Kidney epithelial cell (primary cell): ENCODE data around the gene VPS18. TPM values are rescaled to one million over a fixed set of nuclear protein-coding genes. Genes with fewer than 3 reads are reported as not detected.

Source experiments
- DNase-seq: peaks from one replicate; pipeline ENCODE4 v3.0.0-alpha.2; 2010; ENCODE audit warnings: low read depth
- H3K27me3 ChIP-seq: 2 replicates; pipeline ENCODE4 v1.6.0; 2011; ENCODE audit warnings: low read length; ENCODE audit not compliant: control insufficient read depth, insufficient read depth
- H3K36me3 ChIP-seq: 2 replicates; pipeline ENCODE4 v1.5.1; 2011; ENCODE audit warnings: low read length; ENCODE audit not compliant: control insufficient read depth, insufficient read depth
- H3K4me3 ChIP-seq: 2 replicates; pipeline ENCODE4 v1.5.1; 2011; ENCODE audit warnings: low read depth, mild to moderate bottlenecking, control low read depth, low read length
- total RNA-seq: library from RNA; depleted of rRNA; stranded (reverse); fragments of >200 nt; gene quantifications from 2 replicates; pipeline ENCODE4 v1.2.3, GENCODE V29; 2015
- TF ChIP-seq, protein P1 (sequence below): IDR thresholded peaks from 2 replicates; pipeline ENCODE4 v1.5.1; 2011; ENCODE audit warnings: mild to moderate bottlenecking, moderate library complexity, low read length, control low read depth, inconsistent platforms; ENCODE audit not compliant: insufficient read depth, poor library complexity, severe bottlenecking

VPS18 gene
- total RNA-seq, 1 donor from 2014 or later: 66.0 TPM

- no peak for DNase-seq
- Histone ChIP-seq H3K36me3 (peaks cover 13% of the 10 kb centered on the region), H3K4me3 (no peak overlapping the region), H3K27me3 (no peaks in the 10 kb centered on the region)
- TF ChIP-seq, protein P1, sequence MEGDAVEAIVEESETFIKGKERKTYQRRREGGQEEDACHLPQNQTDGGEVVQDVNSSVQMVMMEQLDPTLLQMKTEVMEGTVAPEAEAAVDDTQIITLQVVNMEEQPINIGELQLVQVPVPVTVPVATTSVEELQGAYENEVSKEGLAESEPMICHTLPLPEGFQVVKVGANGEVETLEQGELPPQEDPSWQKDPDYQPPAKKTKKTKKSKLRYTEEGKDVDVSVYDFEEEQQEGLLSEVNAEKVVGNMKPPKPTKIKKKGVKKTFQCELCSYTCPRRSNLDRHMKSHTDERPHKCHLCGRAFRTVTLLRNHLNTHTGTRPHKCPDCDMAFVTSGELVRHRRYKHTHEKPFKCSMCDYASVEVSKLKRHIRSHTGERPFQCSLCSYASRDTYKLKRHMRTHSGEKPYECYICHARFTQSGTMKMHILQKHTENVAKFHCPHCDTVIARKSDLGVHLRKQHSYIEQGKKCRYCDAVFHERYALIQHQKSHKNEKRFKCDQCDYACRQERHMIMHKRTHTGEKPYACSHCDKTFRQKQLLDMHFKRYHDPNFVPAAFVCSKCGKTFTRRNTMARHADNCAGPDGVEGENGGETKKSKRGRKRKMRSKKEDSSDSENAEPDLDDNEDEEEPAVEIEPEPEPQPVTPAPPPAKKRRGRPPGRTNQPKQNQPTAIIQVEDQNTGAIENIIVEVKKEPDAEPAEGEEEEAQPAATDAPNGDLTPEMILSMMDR: no peak
Observed at GRCh38 chr15:40906991-40907802, 12.9 kb downstream of the VPS18 start.

GRCh38 chr15:40908095-40908494 lies 13.8 kb downstream of the VPS18 start:
- DNase-seq: no peak
- Histone ChIP-seq H3K27me3 (no peaks in the 10 kb centered on the region), H3K36me3 (peaks cover 8% of the 10 kb centered on the region), H3K4me3 (no peak overlapping the region)
- TF ChIP-seq, protein P1: no peak

DNA sequence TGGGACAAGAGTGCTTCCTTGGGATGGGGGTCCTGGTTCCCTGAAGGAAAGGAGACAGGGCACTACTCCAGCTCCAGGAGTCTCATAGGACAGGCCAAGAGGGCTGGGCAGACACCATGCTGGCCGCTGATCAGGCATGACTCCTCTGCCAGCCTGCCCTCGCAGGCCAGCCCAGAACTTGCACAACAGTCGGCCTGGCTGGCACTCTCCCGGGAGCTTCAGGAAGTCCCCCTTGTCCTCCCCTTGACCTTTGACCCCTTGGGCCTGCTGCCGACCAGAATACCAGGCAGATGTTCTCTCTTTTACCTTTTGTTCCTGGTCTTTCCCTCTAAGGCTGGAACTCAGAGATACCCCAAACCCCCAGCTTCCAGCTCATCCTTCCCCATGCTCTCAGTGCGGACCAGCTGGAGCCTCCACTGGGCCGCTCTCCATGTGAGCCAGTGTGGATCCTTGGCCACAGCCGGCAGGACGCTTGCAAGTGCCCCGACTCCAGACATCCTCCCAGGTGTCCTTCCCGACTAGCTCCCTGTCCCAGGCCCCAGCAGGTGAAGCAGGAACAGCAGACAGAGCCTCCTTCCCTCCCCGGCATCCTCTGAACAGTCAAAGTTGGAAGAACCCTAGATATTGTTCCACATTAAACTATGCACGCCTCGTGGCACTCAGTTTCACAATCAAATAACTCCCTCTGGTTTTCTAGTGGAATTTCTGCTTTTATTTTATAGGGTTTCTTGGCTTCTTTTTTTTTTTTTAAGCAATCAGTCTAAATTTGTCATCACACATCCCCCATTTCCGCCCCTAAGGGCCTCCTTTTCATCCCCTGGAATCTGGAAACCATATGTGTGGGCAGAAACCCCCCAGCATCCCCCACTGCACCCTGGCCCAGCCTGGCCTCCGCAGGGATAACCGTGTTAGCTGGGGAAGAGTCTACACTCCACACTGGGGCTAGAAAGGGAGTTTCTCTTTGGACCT lies 15.7 kb downstream of the VPS18 start:
- Histone ChIP-seq H3K36me3 (no peaks in the 10 kb centered on the region), H3K27me3 (no peaks in the 10 kb centered on the region), H3K4me3 (no peak overlapping the region)
- no peak for DNase-seq
- TF ChIP-seq, protein P1: no peak

GRCh38 chr15:40911141-40911540 lies 16.9 kb downstream of the VPS18 start:
- Histone ChIP-seq H3K36me3 (no peaks in the 10 kb centered on the region), H3K4me3 (no peak overlapping the region), H3K27me3 (no peaks in the 10 kb centered on the region)
- TF ChIP-seq, protein P1: no peak
- no peak for DNase-seq

GRCh38 chr15:40911693-40912092 lies 17.4 kb downstream of the VPS18 start:
- no peak overlapping the region for H3K4me3 ChIP-seq
- no peak for DNase-seq
- H3K27me3 ChIP-seq: no peaks in the 10 kb centered on the region
- TF ChIP-seq, protein P1: no peak
- H3K36me3 ChIP-seq: no peaks in the 10 kb centered on the region
